Ascending aorta (tissue), 2 donors: ENCODE results near the gene KCTD20. TPM values are rescaled to one million over a fixed set of nuclear protein-coding genes. Genes with fewer than 3 reads are reported as not detected.

ENCODE experiments used
- DNase-seq, 2 donors: peaks; one replicate each; pipeline ENCODE4 v3.0.0-alpha.2; 2019; ENCODE audit warnings: low spot score in 2 of 2
- H3K27ac ChIP-seq, 2 donors: fragments of 200-600 bp; sonication (generic); one replicate each; pipeline ENCODE4 v1.5.1; 2016 to 2017; ENCODE audit warnings: mild to moderate bottlenecking in 1 of 2
- H3K27me3 ChIP-seq: fragments of 200-600 bp; sonication (generic); one replicate; pipeline ENCODE4 v1.5.1; 2017
- H3K36me3 ChIP-seq, 2 donors: fragments of 200-600 bp; sonication (generic); one replicate each; pipeline ENCODE4 v1.5.1; 2016
- H3K4me1 ChIP-seq, 2 donors: fragments of 200-600 bp; sonication (generic); one replicate each; pipeline ENCODE4 v1.5.1; 2016 to 2017; ENCODE audit warnings: mild to moderate bottlenecking in 1 of 2
- H3K4me3 ChIP-seq, 2 donors: fragments of 200-600 bp; sonication (generic); one replicate each; pipeline ENCODE4 v1.5.1; 2016 to 2017; ENCODE audit warnings: mild to moderate bottlenecking in 1 of 2
- H3K9me3 ChIP-seq, 2 donors: fragments of 200-600 bp; sonication (generic); one replicate each; pipeline ENCODE4 v1.5.1; 2016
- CTCF ChIP-seq, 3 experiments: fragments of 200-600 bp in 2 of 3; fragments of 450-650 bp in 1 of 3; sonication (generic) in 2 of 3; IDR thresholded peaks; one replicate each; pipeline ENCODE4 v1.5.1; 2016 to 2019; ENCODE audit warnings: antibody characterized with exemption in 3 of 3, mild to moderate bottlenecking in 1 of 3, moderate library complexity in 1 of 3
- intact Hi-C: fragments of 100-400 bp; cut with DNase I; formaldehyde crosslinking; loops from one replicate; pipeline ENCODE4 v1.15.1; 2023
- total RNA-seq: library from RNA; depleted of rRNA; stranded (reverse); fragments of >200 nt; gene quantifications from one replicate; pipeline ENCODE4 v1.1.0, GENCODE V29; 2016

KCTD20 gene
- total RNA-seq, 1 donor from 2014 or later: 71.5 TPM

- Histone ChIP-seq H3K9me3 (no peaks in the 10 kb centered on the region), H3K4me1 (no peaks in the 10 kb centered on the region), H3K27me3 (no peaks in the 10 kb centered on the region), H3K27ac (no peak overlapping the region), H3K36me3 (peaks cover 45 to 66% of the 10 kb centered on the region in 2 donors), H3K4me3 (no peak overlapping the region)
- no peak for DNase-seq
- TF ChIP-seq CTCF (IDR thresholded peaks at IDR 0.05): no peak
- intact Hi-C loops: no loop called here
These were observed 76.6 kb downstream of the KCTD20 start for GRCh38 chr6:36519352-36519751.

- H3K36me3 ChIP-seq: peaks cover 36 to 52% of the 10 kb centered on the region in 2 donors
- intact Hi-C loops: no loop called here
- TF ChIP-seq CTCF (IDR thresholded peaks at IDR 0.05): no peak
These were observed 80.7 kb downstream of the KCTD20 start for GRCh38 chr6:36523451-36523850.

GRCh38 chr6:36523936-36524499 lies 81.2 kb downstream of the KCTD20 start:
- intact Hi-C loops: no loop called here
- no peaks in the 10 kb centered on the region for H3K9me3 ChIP-seq
- H3K36me3 ChIP-seq: peaks cover 35 to 52% of the 10 kb centered on the region in 2 donors
- no peak overlapping the region for H3K4me3 ChIP-seq
- H3K27ac ChIP-seq: no peak overlapping the region
- no peaks in the 10 kb centered on the region for H3K27me3 ChIP-seq
- TF ChIP-seq CTCF (IDR thresholded peaks at IDR 0.05): no peak
- no peak for DNase-seq
- no peaks in the 10 kb centered on the region for H3K4me1 ChIP-seq

More at GRCh38 chr6:36523451-36523850, 80.7 kb downstream of the KCTD20 start:
- H3K27ac ChIP-seq: no peak overlapping the region
- H3K4me1 ChIP-seq: no peaks in the 10 kb centered on the region
- no peak overlapping the region for H3K4me3 ChIP-seq
- no peaks in the 10 kb centered on the region for H3K27me3 ChIP-seq
- H3K9me3 ChIP-seq: no peaks in the 10 kb centered on the region
- no peak for DNase-seq

GRCh38 chr6:36524871-36525270 lies 82.1 kb downstream of the KCTD20 start:
- TF ChIP-seq CTCF (IDR thresholded peaks at IDR 0.05): no peak
- no peaks in the 10 kb centered on the region for H3K4me1 ChIP-seq
- no peaks in the 10 kb centered on the region for H3K9me3 ChIP-seq
- peaks cover 31 to 47% of the 10 kb centered on the region in 2 donors for H3K36me3 ChIP-seq
- H3K27ac ChIP-seq: no peak overlapping the region
- no peak overlapping the region for H3K4me3 ChIP-seq
- intact Hi-C loops: no loop called here
- H3K27me3 ChIP-seq: no peaks in the 10 kb centered on the region
- DNase-seq: no peak

GRCh38 chr6:36525346-36525745 lies 82.5 kb downstream of the KCTD20 start:
- H3K27ac ChIP-seq: no peak overlapping the region
- intact Hi-C loops: no loop called here
- no peaks in the 10 kb centered on the region for H3K27me3 ChIP-seq
- no peak for DNase-seq
- H3K36me3 ChIP-seq: peaks cover 29 to 42% of the 10 kb centered on the region in 2 donors
- TF ChIP-seq CTCF (IDR thresholded peaks at IDR 0.05): no peak
- no peaks in the 10 kb centered on the region for H3K4me1 ChIP-seq
- H3K9me3 ChIP-seq: no peaks in the 10 kb centered on the region
- no peak overlapping the region for H3K4me3 ChIP-seq

GRCh38 chr6:36526066-36526465 lies 83.3 kb downstream of the KCTD20 start:
- intact Hi-C loops: no loop called here
- no peak for DNase-seq
- Histone ChIP-seq H3K27me3 (no peaks in the 10 kb centered on the region), H3K4me1 (no peaks in the 10 kb centered on the region), H3K27ac (no peak overlapping the region), H3K9me3 (no peaks in the 10 kb centered on the region), H3K36me3 (peaks cover 25 to 35% of the 10 kb centered on the region in 2 donors), H3K4me3 (no peak overlapping the region)
- no peak for TF ChIP-seq CTCF (IDR thresholded peaks at IDR 0.05)
